ENCODE data around the gene WDR59. TPM values are rescaled to one million over a fixed set of nuclear protein-coding genes. Genes with fewer than 3 reads are reported as not detected.
"Not testable (repeated sequence)": the region's sequence is repeated elsewhere in the genome, so short reads cannot be mapped to it uniquely, and the experiment has no call there.

WDR59 gene
- total RNA-seq, 4 donors from 2014 or later: 16.3 to 30.6 (median 21.8) TPM

DNA sequence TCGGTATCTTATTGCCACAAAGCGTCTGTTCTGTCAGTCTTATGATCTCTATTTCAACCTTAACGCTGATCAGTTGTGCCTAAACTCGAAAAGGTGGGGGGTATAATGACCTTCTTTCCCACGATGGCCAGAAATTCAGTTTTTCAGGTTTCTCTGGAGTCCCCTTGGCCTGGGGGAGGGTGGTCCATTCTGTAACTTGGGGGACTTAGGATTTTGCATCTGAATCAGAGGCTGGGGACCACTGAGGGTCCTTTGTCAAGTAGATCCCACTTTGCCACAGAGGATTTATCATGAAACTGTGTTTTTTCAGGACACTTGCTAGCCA, 6.3 kb upstream of the WDR59 start:
- DNase-seq (ENCODE audit: low spot score) (no peak), ATAC-seq (ENCODE audit: low FRiP score) (no peak)
- TF ChIP-seq, protein P1, sequence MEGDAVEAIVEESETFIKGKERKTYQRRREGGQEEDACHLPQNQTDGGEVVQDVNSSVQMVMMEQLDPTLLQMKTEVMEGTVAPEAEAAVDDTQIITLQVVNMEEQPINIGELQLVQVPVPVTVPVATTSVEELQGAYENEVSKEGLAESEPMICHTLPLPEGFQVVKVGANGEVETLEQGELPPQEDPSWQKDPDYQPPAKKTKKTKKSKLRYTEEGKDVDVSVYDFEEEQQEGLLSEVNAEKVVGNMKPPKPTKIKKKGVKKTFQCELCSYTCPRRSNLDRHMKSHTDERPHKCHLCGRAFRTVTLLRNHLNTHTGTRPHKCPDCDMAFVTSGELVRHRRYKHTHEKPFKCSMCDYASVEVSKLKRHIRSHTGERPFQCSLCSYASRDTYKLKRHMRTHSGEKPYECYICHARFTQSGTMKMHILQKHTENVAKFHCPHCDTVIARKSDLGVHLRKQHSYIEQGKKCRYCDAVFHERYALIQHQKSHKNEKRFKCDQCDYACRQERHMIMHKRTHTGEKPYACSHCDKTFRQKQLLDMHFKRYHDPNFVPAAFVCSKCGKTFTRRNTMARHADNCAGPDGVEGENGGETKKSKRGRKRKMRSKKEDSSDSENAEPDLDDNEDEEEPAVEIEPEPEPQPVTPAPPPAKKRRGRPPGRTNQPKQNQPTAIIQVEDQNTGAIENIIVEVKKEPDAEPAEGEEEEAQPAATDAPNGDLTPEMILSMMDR (IDR thresholded peaks at IDR 0.05): no peak

GRCh38 chr16:74990832-74991231, 5.9 kb upstream of the WDR59 start:
- no peak for ATAC-seq (ENCODE audit: low FRiP score)
- TF ChIP-seq, protein P1 (IDR thresholded peaks at IDR 0.05): no peak
- no peak for DNase-seq (ENCODE audit: low spot score)

DNA sequence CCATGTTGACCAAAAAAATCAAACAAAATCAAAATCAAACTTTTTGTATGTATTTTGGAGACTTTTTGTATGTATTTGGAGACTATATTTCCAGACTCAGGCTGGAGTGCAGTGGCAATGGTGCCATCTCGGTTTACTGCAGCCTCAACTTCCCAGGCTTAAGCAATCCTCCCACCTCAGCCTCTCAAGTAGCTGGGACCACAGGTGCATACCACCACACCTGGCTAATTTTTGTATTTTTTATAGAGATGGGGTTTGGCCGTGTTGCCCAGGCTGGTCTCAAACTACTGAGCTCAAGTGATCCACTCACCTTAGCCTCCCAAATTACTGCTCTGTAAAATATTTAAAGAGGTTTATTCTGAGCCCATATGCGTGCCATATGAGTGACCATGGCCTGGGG, 4.9 kb upstream of the WDR59 start:
- not testable (repeated sequence) for ATAC-seq (ENCODE audit: low FRiP score); DNase-seq (ENCODE audit: low spot score)

- DNase-seq (ENCODE audit: low spot score): no peak
- TF ChIP-seq, protein P1 (IDR thresholded peaks at IDR 0.05): no peak
- ATAC-seq (ENCODE audit: low FRiP score): no peak
Measured at GRCh38 chr16:74987027-74987681, 2.2 kb upstream of the WDR59 start.

DNA sequence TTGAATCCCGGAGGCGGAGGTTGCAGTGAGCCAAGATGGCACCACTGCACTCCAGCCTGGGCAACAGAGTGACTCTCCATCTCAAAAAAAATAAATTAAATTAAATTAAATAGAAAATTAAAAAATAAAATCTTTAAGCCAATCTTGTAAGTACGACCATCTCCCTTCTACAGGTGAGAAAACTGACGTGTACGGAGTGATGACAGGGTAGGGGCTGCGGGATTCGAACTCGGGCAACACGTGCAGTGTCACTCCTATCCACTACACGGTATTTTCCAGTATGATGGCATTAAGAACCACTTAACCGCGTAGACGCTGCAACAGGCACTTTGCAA, 762 bp downstream of the WDR59 start:
- ATAC-seq (ENCODE audit: low FRiP score) (no peak), DNase-seq (ENCODE audit: low spot score) (no peak)
- TF ChIP-seq, protein P1 (IDR thresholded peaks at IDR 0.05): no peak

- TF ChIP-seq, protein P1 (IDR thresholded peaks at IDR 0.05): no peak
- no peak for ATAC-seq (ENCODE audit: low FRiP score)
Measured at GRCh38 chr16:74982256-74982655, 2.7 kb downstream of the WDR59 start.

GRCh38 chr16:74975591-74975990, 9.3 kb downstream of the WDR59 start:
- TF ChIP-seq, protein P1 (IDR thresholded peaks at IDR 0.05): no peak
- DNase-seq (ENCODE audit: low spot score) (no peak), ATAC-seq (ENCODE audit: low FRiP score) (no peak)

More at GRCh38 chr16:74982256-74982655, 2.7 kb downstream of the WDR59 start:
- DNase-seq (ENCODE audit: low spot score): no peak

DNA sequence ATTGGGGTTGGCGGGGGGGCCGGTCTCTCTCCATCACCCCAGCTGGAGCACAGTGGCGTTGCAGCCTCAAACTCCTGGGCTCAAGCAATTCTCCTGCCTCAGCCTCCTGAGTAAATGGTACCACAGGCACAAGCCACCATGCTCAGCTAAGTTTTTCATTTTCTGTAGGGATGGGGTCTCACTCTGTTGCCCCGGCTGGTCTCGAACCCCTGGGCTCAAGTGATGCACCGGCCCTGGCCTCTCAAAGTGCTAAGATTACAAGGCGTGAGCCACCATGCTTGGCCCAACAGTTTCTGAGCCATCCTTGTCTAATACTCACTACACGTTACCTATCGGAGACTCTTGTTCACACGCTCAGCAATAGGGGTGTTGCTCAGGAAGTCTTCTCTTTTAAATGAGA, 11.6 kb downstream of the WDR59 start:
- DNase-seq (ENCODE audit: low spot score) (no peak), ATAC-seq (ENCODE audit: low FRiP score) (no peak)
- TF ChIP-seq, protein P1 (IDR thresholded peaks at IDR 0.05): no peak
